HEK293 (cell line): ENCODE data around the gene TIMP2.

ENCODE experiments used
- CTCF ChIA-PET: fragments of 350-600 bp; formaldehyde crosslinking; extraction: SDS; loops from one replicate; lab custom pipeline; 2021; ENCODE audit warnings: antibody characterized with exemption; lab: Yijun Ruan, JAX
- POLR2A ChIA-PET: fragments of 300-600 bp; formaldehyde crosslinking; extraction: SDS; loops from one replicate; lab custom pipeline; 2020; ENCODE audit warnings: antibody characterized with exemption, inconsistent platforms; lab: Yijun Ruan, JAX
- H3K27ac ChIP-seq: fragments of 200-500 bp; sonication (Bioruptor generic); 2 replicates; pipeline ENCODE4 v1.5.1; 2014; ENCODE audit warnings: low read depth, low read length, control low read depth, inconsistent platforms; ENCODE audit errors: extremely low read depth
- H3K36me3 ChIP-seq, 2 experiments: fragments of 200-500 bp in 1 of 2; sonication (Bioruptor generic) in 1 of 2; 1 replicate in 1 of 2; 2 replicates in 1 of 2; pipeline ENCODE4 v1.5.1; 2014 to 2017; ENCODE audit warnings: inconsistent platforms in 2 of 2, low read length in 2 of 2; ENCODE audit not compliant: control insufficient read depth in 2 of 2, insufficient read depth in 1 of 2
- H3K4me1 ChIP-seq: fragments of 200-500 bp; sonication (Bioruptor generic); 2 replicates; pipeline ENCODE4 v1.5.1; 2014; ENCODE audit warnings: mild to moderate bottlenecking, low read length, inconsistent platforms; ENCODE audit not compliant: control insufficient read depth, insufficient read depth
- H3K4me3 ChIP-seq: 2 replicates; pipeline ENCODE4 v1.5.1; 2011; ENCODE audit warnings: low read depth, mild to moderate bottlenecking, control low read depth, low read length, moderate library complexity
- H3K9me3 ChIP-seq: fragments of 200-500 bp; sonication (Bioruptor generic); 2 replicates; pipeline ENCODE4 v1.5.1; 2014; ENCODE audit warnings: low read depth, low read length, inconsistent platforms; ENCODE audit not compliant: control insufficient read depth, insufficient read depth
- AEBP2 ChIP-seq: fragments of 450-650 bp; formaldehyde crosslinking; IDR thresholded peaks from 2 replicates; pipeline ENCODE4 v1.5.1; 2016; ENCODE audit warnings: missing biosample characterization, missing genetic modification characterization, borderline replicate concordance
- ATF2 ChIP-seq: fragments of 450-650 bp; formaldehyde crosslinking; IDR thresholded peaks from 2 replicates; pipeline ENCODE4 v1.5.1; 2016; ENCODE audit warnings: missing biosample characterization, missing genetic modification characterization, low read depth
- BCL11B ChIP-seq: fragments of 450-650 bp; formaldehyde crosslinking; IDR thresholded peaks from 2 replicates; pipeline ENCODE4 v1.5.1; 2016; ENCODE audit warnings: low read depth, missing biosample characterization, missing genetic modification characterization
- GLI4 ChIP-seq: fragments of 450-650 bp; formaldehyde crosslinking; IDR thresholded peaks from 2 replicates; pipeline ENCODE4 v1.5.1; 2016; ENCODE audit warnings: missing biosample characterization, missing genetic modification characterization
- KLF17 ChIP-seq: fragments of 450-650 bp; formaldehyde crosslinking; IDR thresholded peaks from 2 replicates; pipeline ENCODE4 v1.5.1; 2016; ENCODE audit warnings: missing biosample characterization, missing genetic modification characterization
- SP2 ChIP-seq: fragments of 450-650 bp; formaldehyde crosslinking; IDR thresholded peaks from 2 replicates; pipeline ENCODE4 v1.5.1; 2016; ENCODE audit warnings: missing biosample characterization, missing genetic modification characterization
- SP7 ChIP-seq: fragments of 450-650 bp; formaldehyde crosslinking; IDR thresholded peaks from 2 replicates; pipeline ENCODE4 v1.5.1; 2016; ENCODE audit warnings: missing biosample characterization, missing genetic modification characterization
- ZBTB11 ChIP-seq: fragments of 450-650 bp; formaldehyde crosslinking; conservative IDR thresholded peaks from 2 replicates; pipeline ENCODE4 v1.5.1; 2016; ENCODE audit warnings: low read depth, missing biosample characterization, missing genetic modification characterization
- ZBTB17 ChIP-seq: fragments of 450-650 bp; formaldehyde crosslinking; IDR thresholded peaks from 2 replicates; pipeline ENCODE4 v1.5.1; 2016; ENCODE audit warnings: missing biosample characterization, missing genetic modification characterization
- ZFP3 ChIP-seq: fragments of 450-650 bp; formaldehyde crosslinking; IDR thresholded peaks from 2 replicates; pipeline ENCODE4 v1.5.1; 2016; ENCODE audit warnings: low read depth, missing biosample characterization, missing genetic modification characterization
- ZNF202 ChIP-seq: fragments of 450-650 bp; formaldehyde crosslinking; IDR thresholded peaks from 2 replicates; pipeline ENCODE4 v1.5.1; 2016; ENCODE audit warnings: missing biosample characterization, missing genetic modification characterization, borderline replicate concordance
- ZNF266 ChIP-seq: fragments of 450-650 bp; formaldehyde crosslinking; IDR thresholded peaks from 2 replicates; pipeline ENCODE4 v1.5.1; 2016; ENCODE audit warnings: missing biosample characterization, missing genetic modification characterization, low read depth
- ZNF600 ChIP-seq: fragments of 450-650 bp; formaldehyde crosslinking; IDR thresholded peaks from 2 replicates; pipeline ENCODE4 v1.5.1; 2016; ENCODE audit warnings: missing biosample characterization, missing genetic modification characterization
- ZNF692 ChIP-seq: fragments of 450-650 bp; formaldehyde crosslinking; IDR thresholded peaks from 2 replicates; pipeline ENCODE4 v1.5.1; 2016; ENCODE audit warnings: missing biosample characterization, missing genetic modification characterization
- ZNF701 ChIP-seq: fragments of 450-650 bp; formaldehyde crosslinking; IDR thresholded peaks from 2 replicates; pipeline ENCODE4 v1.5.1; 2016; ENCODE audit warnings: missing biosample characterization, missing genetic modification characterization
- ZNF707 ChIP-seq: fragments of 450-650 bp; formaldehyde crosslinking; IDR thresholded peaks from 2 replicates; pipeline ENCODE4 v1.5.1; 2016; ENCODE audit warnings: missing biosample characterization, missing genetic modification characterization
- ZNF777 ChIP-seq: fragments of 450-650 bp; formaldehyde crosslinking; IDR thresholded peaks from 2 replicates; pipeline ENCODE4 v1.5.1; 2017; ENCODE audit warnings: missing biosample characterization, missing genetic modification characterization, borderline replicate concordance
- ZSCAN18 ChIP-seq: fragments of 450-650 bp; formaldehyde crosslinking; IDR thresholded peaks from 2 replicates; pipeline ENCODE4 v1.5.1; 2016; ENCODE audit warnings: missing biosample characterization, missing genetic modification characterization
- ZSCAN4 ChIP-seq: fragments of 450-650 bp; formaldehyde crosslinking; IDR thresholded peaks from 2 replicates; pipeline ENCODE4 v1.5.1; 2017; ENCODE audit warnings: missing biosample characterization, missing genetic modification characterization

Gene TIMP2

GRCh38 chr17:78855561-78856165 lies 69.5 kb downstream of the TIMP2 start (continued):
- no peak for TF ChIP-seq ZNF707 (tag by site-specific recombination)
- no peak for TF ChIP-seq ZNF701 (tag by site-specific recombination)

- ChIA-PET CTCF (interaction anchor here (0.6 to 4.5 kb wide), 5 partner anchors 11 to 769 kb away, joined by 3 to 36 read pairs (median 16); no protein-coding TSS in a partner anchor), POLR2A (interaction anchor here (0.6 to 1.8 kb wide), 4 partner anchors 13 to 120 kb away, joined by 3 to 4 read pairs (median 3); partner anchors contain the start of gene USP36)
- Histone ChIP-seq H3K4me1 (peaks cover 13% of the 10 kb centered on the region), H3K36me3 (peaks cover 0 to 14% of the 10 kb centered on the region in 2 experiments; a peak in 1 of 3 replicates), H3K27ac (no peak overlapping the region), H3K9me3 (no peaks in the 10 kb centered on the region), H3K4me3 (no peak overlapping the region)
- peak; percentile 62 for TF ChIP-seq ZBTB11 (tag by site-specific recombination)
- TF ChIP-seq ZNF600 = peak; percentile 96
- peak; percentile 34 for TF ChIP-seq SP2 (tag by site-specific recombination)
- no peak for TF ChIP-seq GLI4
- TF ChIP-seq ZBTB17 (tag by site-specific recombination) = peak; percentile 56; the same call in 1 of the 2 replicates
Observed at GRCh38 chr17:78854508-78854907, 70.7 kb downstream of the TIMP2 start.

- POLR2A ChIA-PET = interaction anchor here (0.6 to 1.8 kb wide), 3 partner anchors 13 to 121 kb away, joined by 3 to 4 read pairs (median 3); no protein-coding TSS in a partner anchor
- no peaks in the 10 kb centered on the region for H3K9me3 ChIP-seq
- H3K4me3 ChIP-seq = no peak overlapping the region
- H3K27ac ChIP-seq = no peak overlapping the region
- H3K4me1 ChIP-seq = peaks cover 13% of the 10 kb centered on the region
- CTCF ChIA-PET = interaction anchor here (0.6 to 4.5 kb wide), 5 partner anchors 11 to 768 kb away, joined by 3 to 36 read pairs (median 16); no protein-coding TSS in a partner anchor
- peaks cover 0 to 14% of the 10 kb centered on the region in 2 experiments; a peak in 1 of 3 replicates for H3K36me3 ChIP-seq
- TF ChIP-seq ZSCAN4 (tag by site-specific recombination) (no peak), BCL11B (no peak), ZNF266 (tag by site-specific recombination) (no peak), ZFP3 (tag by site-specific recombination) (no peak), ZNF202 (tag by site-specific recombination) (no peak), KLF17 (0 out of 2 replicates have a peak, but pooled peaks have one; percentile 37), ZSCAN18 (tag by site-specific recombination) (no peak), SP7 (tag by site-specific recombination) (0 out of 2 replicates have a peak, but pooled peaks have one; percentile 28), ZNF777 (no peak), ZNF692 (tag by site-specific recombination) (no peak), AEBP2 (no peak), ATF2 (tag by site-specific recombination) (no peak)
Observed at GRCh38 chr17:78853926-78854394, 71.2 kb downstream of the TIMP2 start.
